ENCODE measurements around the gene UBA7.

GRCh38 chr3:49826016-49826415 lies 12.3 kb upstream of the UBA7 start:
- TF ChIP-seq CTCF (IDR thresholded peaks at IDR 0.05; ENCODE audit: insufficient read depth, low read length, poor library complexity, severe bottlenecking) (no peak), EZH2phosphoT487 (conservative IDR thresholded peaks at IDR 0.05; ENCODE audit: low read length) (no peak)

Data from SU-DHL-6 (cell line).